ENCODE measurements around the gene ATXN2L. TPM values are rescaled to one million over a fixed set of nuclear protein-coding genes. Genes with fewer than 3 reads are reported as not detected.

The ATXN2L gene
- total and polyA plus RNA-seq, 2 experiments from 2014 or later: 134 to 192 TPM

GRCh38 chr16:28843766-28844165 lies 21.0 kb downstream of the ATXN2L start:
- H4K20me1 ChIP-seq (replicated peaks; ENCODE audit: insufficient read depth): peaks cover 7% of the 10 kb centered on the region
- Mint-ChIP-seq H3K36me3 (ENCODE audit: low read depth) (peaks cover 59% of the 10 kb centered on the region), H3K9me3 (no peaks in the 10 kb centered on the region), H3K27me3 (ENCODE audit: insufficient read depth, low read depth, poor library complexity) (peaks cover 15% of the 10 kb centered on the region), H3K4me1 (peaks cover 10% of the 10 kb centered on the region; the same call in 2 of the 3 replicates), H3K27ac (no peak overlapping the region), H3K4me3 (0 out of 3 replicates have a peak overlapping the region, but pooled peaks have one; percentile 98)
- H3K79me2 ChIP-seq (replicated peaks; ENCODE audit: insufficient read depth): peaks cover 15% of the 10 kb centered on the region
- H3K4me2 ChIP-seq: no peak overlapping the region
- peaks cover 23% of the 10 kb centered on the region for H3K36me3 ChIP-seq (ENCODE audit: insufficient read depth)
- no peak overlapping the region for H3K4me3 ChIP-seq
- H3K4me1 ChIP-seq (ENCODE audit: insufficient read depth): peaks cover 9% of the 10 kb centered on the region; the same call in 1 of the 2 replicates
- H3K27ac ChIP-seq (ENCODE audit: low read depth): no peak overlapping the region
- TF ChIP-seq ZNF462 (CRISPR knock-in tag; IDR thresholded peaks at IDR 0.05): no peak
- TF ChIP-seq STAT1 (IDR thresholded peaks at IDR 0.05; ENCODE audit: unreplicated experiment): no peak
- TF ChIP-seq JUNB (IDR thresholded peaks at IDR 0.05; ENCODE audit: unreplicated experiment): no peak
- no peak for TF ChIP-seq EZH2phosphoT487 (IDR thresholded peaks at IDR 0.05; ENCODE audit: unreplicated experiment)
- TF ChIP-seq POLR2AphosphoS5 (IDR thresholded peaks at IDR 0.05; ENCODE audit: low read depth): no peak
- no peak for TF ChIP-seq CREB1 (CRISPR knock-in tag; IDR thresholded peaks at IDR 0.05; ENCODE audit: low read depth)
- TF ChIP-seq ETS1 (IDR thresholded peaks at IDR 0.05): no peak
- no peaks in the 10 kb centered on the region for H3K9me2 ChIP-seq (ENCODE audit: insufficient read depth)
- peaks cover 23% of the 10 kb centered on the region for H3F3A ChIP-seq (replicated peaks; ENCODE audit: low read depth)
- no peak overlapping the region for H2AFZ ChIP-seq
- H3K27me3 ChIP-seq (ENCODE audit: insufficient read depth): no peaks in the 10 kb centered on the region
- DNase-seq (ENCODE audit: low spot score) (no peak), ATAC-seq (no peak)

Data from GM23338 (cell line).